Peyer's patch (tissue), 4 donors: ENCODE results near the gene NOL11. TPM values are rescaled to one million over a fixed set of nuclear protein-coding genes. Genes with fewer than 3 reads are reported as not detected.

Experiments
- DNase-seq, 3 donors: peaks; one replicate each; pipeline ENCODE4 v3.0.0-alpha.2; 2017 to 2019
- H3K27ac ChIP-seq, 4 donors: fragments of 200-600 bp; sonication (generic); one replicate each; pipeline ENCODE4 v1.5.1; 2016 to 2019
- H3K27me3 ChIP-seq, 2 donors: fragments of 200-600 bp; sonication (generic); one replicate each; pipeline ENCODE4 v1.5.1; 2019
- H3K36me3 ChIP-seq, 3 donors: fragments of 200-600 bp; sonication (generic); one replicate each; pipeline ENCODE4 v1.5.1; 2016 to 2019
- H3K4me1 ChIP-seq, 4 donors: fragments of 200-600 bp; sonication (generic); one replicate each; pipeline ENCODE4 v1.5.1; 2016 to 2019
- H3K4me3 ChIP-seq, 4 donors: fragments of 200-600 bp; sonication (generic); 1 replicate in 3 of 4; 2 replicates in 1 of 4; pipeline ENCODE4 v1.5.1; 2016 to 2019; ENCODE audit warnings: mild to moderate bottlenecking in 1 of 4
- H3K9me3 ChIP-seq, 4 donors: fragments of 200-600 bp; sonication (generic); one replicate each; pipeline ENCODE4 v1.5.1; 2016 to 2019; ENCODE audit warnings: mild to moderate bottlenecking in 1 of 4
- CTCF ChIP-seq, 6 experiments: fragments of 450-650 bp in 4 of 6; fragments of 200-600 bp in 2 of 6; sonication (generic) in 1 of 6; IDR thresholded peaks; one replicate each; pipeline ENCODE4 v1.5.1; 2017 to 2019; ENCODE audit warnings: antibody characterized with exemption in 6 of 6, mild to moderate bottlenecking in 3 of 6, moderate library complexity in 1 of 6
- POLR2A ChIP-seq, 2 donors: fragments of 450-650 bp; IDR thresholded peaks; one replicate each; pipeline ENCODE4 v1.5.1; 2017; ENCODE audit warnings: antibody characterized with exemption in 2 of 2, mild to moderate bottlenecking in 2 of 2, moderate library complexity in 2 of 2
- small RNA-seq, 2 donors: library from RNA; depleted of rRNA; stranded (forward); fragments of <200 nt; gene quantifications; one replicate each; pipeline ENCODE3, GENCODE V24; 2016
- total RNA-seq, 4 donors: library from RNA; depleted of rRNA; stranded (reverse); fragments of >200 nt; gene quantifications; one replicate each; pipeline ENCODE4 v1.1.0, GENCODE V29; 2016

NOL11 gene
- total RNA-seq, 4 donors from 2014 or later = 20.3 to 92.4 (median 26.2) TPM

GRCh38 chr17:67779098-67779672, 61.4 kb downstream of the NOL11 start:
- DNase-seq = peak in 1 of 3 donors; percentile 58
- Histone ChIP-seq H3K27ac (no peak overlapping the region), H3K4me3 (no peak overlapping the region), H3K9me3 (no peaks in the 10 kb centered on the region), H3K36me3 (no peaks in the 10 kb centered on the region), H3K27me3 (no peaks in the 10 kb centered on the region), H3K4me1 (peaks cover 0 to 4% (median 0%) of the 10 kb centered on the region in 4 donors)
- TF ChIP-seq CTCF (IDR thresholded peaks at IDR 0.05) (peak in 4 of 6 experiments; percentile 50 to 69 (median 62)), POLR2A (IDR thresholded peaks at IDR 0.05) (no peak)

- no peak for DNase-seq
- Histone ChIP-seq H3K27ac (no peak overlapping the region), H3K36me3 (no peaks in the 10 kb centered on the region), H3K9me3 (no peaks in the 10 kb centered on the region), H3K4me1 (peaks cover 0 to 4% (median 0%) of the 10 kb centered on the region in 4 donors), H3K27me3 (no peaks in the 10 kb centered on the region), H3K4me3 (no peak overlapping the region)
- TF ChIP-seq CTCF (IDR thresholded peaks at IDR 0.05) (no peak), POLR2A (IDR thresholded peaks at IDR 0.05) (no peak)
These were observed 66.8 kb downstream of the NOL11 start for GRCh38 chr17:67784364-67785121.

- Histone ChIP-seq H3K36me3 (no peaks in the 10 kb centered on the region), H3K27me3 (no peaks in the 10 kb centered on the region), H3K27ac (no peak overlapping the region), H3K4me1 (peaks cover 0 to 4% (median 0%) of the 10 kb centered on the region in 4 donors), H3K9me3 (no peaks in the 10 kb centered on the region), H3K4me3 (no peak overlapping the region)
- no peak for DNase-seq
- TF ChIP-seq POLR2A (IDR thresholded peaks at IDR 0.05) (no peak), CTCF (IDR thresholded peaks at IDR 0.05) (no peak)
These were observed 67.4 kb downstream of the NOL11 start for GRCh38 chr17:67785122-67785477.

- no peak for DNase-seq
- no peaks in the 10 kb centered on the region for H3K36me3 ChIP-seq
- H3K27me3 ChIP-seq = no peaks in the 10 kb centered on the region
- no peak overlapping the region for H3K27ac ChIP-seq
- H3K4me3 ChIP-seq = no peak overlapping the region
- TF ChIP-seq CTCF (IDR thresholded peaks at IDR 0.05) (no peak), POLR2A (IDR thresholded peaks at IDR 0.05) (no peak)
- H3K4me1 ChIP-seq = peaks cover 0 to 4% (median 0%) of the 10 kb centered on the region in 4 donors
- no peaks in the 10 kb centered on the region for H3K9me3 ChIP-seq
These were observed 67.8 kb downstream of the NOL11 start for GRCh38 chr17:67785504-67785903.

Small RNA genes lying within 50 kb of the gene (small RNA-seq; reads per million reads assigned to genes)
- 1.2 to 5.2 reads per million in 2 donors for gene SNORA38B

Other genes starting within 250 kb of the NOL11 start
- 100 to 1,000 TPM in 2 of 4 donors, 10 to 100 TPM in 2; 70.2 to 305 (median 109) TPM for gene BPTF, start 107.6 kb downstream of the NOL11 start, total RNA-seq